NCI-H226 (cell line): Measurements from ENCODE around the gene PTTG1IP2.

ENCODE experiments used
- DNase-seq: peaks from one replicate; pipeline ENCODE4 v3.0.0-alpha.2; 2015

PTTG1IP2 gene

GRCh38 chr7:90469554-90469953, at the start of gene PTTG1IP2:
PTTG1IP2 (plus strand) TSS chr7:90469639; CDS start chr7:90469787, 148 bp downstream.
- DNase-seq, result no peak

- no peak for DNase-seq
Measured at GRCh38 chr7:90421651-90422050, 47.8 kb upstream of the PTTG1IP2 start.

GRCh38 chr7:90424720-90425119, 44.7 kb upstream of the PTTG1IP2 start:
- DNase-seq, result no peak

- no peak for DNase-seq
Measured at GRCh38 chr7:90425376-90425775, 44.1 kb upstream of the PTTG1IP2 start.

- no peak for DNase-seq
Measured at GRCh38 chr7:90430614-90431460, 38.6 kb upstream of the PTTG1IP2 start.

GRCh38 chr7:90432752-90433151, 36.7 kb upstream of the PTTG1IP2 start:
- DNase-seq, result no peak

GRCh38 chr7:90433221-90433620, 36.2 kb upstream of the PTTG1IP2 start:
- no peak for DNase-seq

GRCh38 chr7:90445633-90446032, 23.8 kb upstream of the PTTG1IP2 start:
- no peak for DNase-seq

- DNase-seq, result no peak
Measured at GRCh38 chr7:90446137-90446899, 23.1 kb upstream of the PTTG1IP2 start.

GRCh38 chr7:90453259-90453891, 16.1 kb upstream of the PTTG1IP2 start:
- no peak for DNase-seq

- DNase-seq, result no peak
Measured at GRCh38 chr7:90453931-90454330, 15.5 kb upstream of the PTTG1IP2 start.

GRCh38 chr7:90455163-90456030, 14.0 kb upstream of the PTTG1IP2 start:
- DNase-seq, result peak; percentile 8

- DNase-seq, result no peak
Measured at GRCh38 chr7:90458104-90458503, 11.3 kb upstream of the PTTG1IP2 start.

- DNase-seq, result no peak
Measured at GRCh38 chr7:90459888-90460287, 9.6 kb upstream of the PTTG1IP2 start.

- DNase-seq, result no peak
Measured at GRCh38 chr7:90461219-90461618, 8.2 kb upstream of the PTTG1IP2 start.

GRCh38 chr7:90463151-90463628, 6.2 kb upstream of the PTTG1IP2 start:
- peak; percentile 13 for DNase-seq

GRCh38 chr7:90465816-90466215, 3.6 kb upstream of the PTTG1IP2 start:
- no peak for DNase-seq

GRCh38 chr7:90472805-90473540, 3.5 kb downstream of the PTTG1IP2 start:
- no peak for DNase-seq

- DNase-seq, result no peak
Measured at GRCh38 chr7:90473814-90474213, 4.4 kb downstream of the PTTG1IP2 start.

GRCh38 chr7:90474284-90475210, 5.1 kb downstream of the PTTG1IP2 start:
- peak; percentile 96 for DNase-seq

GRCh38 chr7:90483251-90483650, 13.8 kb downstream of the PTTG1IP2 start:
- DNase-seq, result no peak
